Measurements from ENCODE around the gene THSD4.
A peak's percentile ranks its signal among the peaks of the same experiment; 100 is the strongest.

THSD4 gene

GRCh38 chr15:71707230-71708050 is 592.2 kb downstream of the THSD4 start:
- H3K9me3 ChIP-seq (ENCODE audit: control insufficient read depth in 1 of 2, low read length in 2 of 2) = no peaks in the 10 kb centered on the region
- no peak overlapping the region for H3K4me3 ChIP-seq (ENCODE audit: low read depth in 1 of 2, low read length in 2 of 2)
- H3K9ac ChIP-seq (ENCODE audit: low read depth in 1 of 2, low read length in 2 of 2) = no peak overlapping the region
- peaks cover 16 to 18% of the 10 kb centered on the region in 2 donors for H3K4me1 ChIP-seq (ENCODE audit: control insufficient read depth in 1 of 2, insufficient read depth in 2 of 2, low read length in 2 of 2)
- H3K36me3 ChIP-seq (ENCODE audit: control insufficient read depth in 1 of 2, insufficient read depth in 2 of 2, low read length in 2 of 2) = no peaks in the 10 kb centered on the region
- peak overlapping the region; percentile 37 for H3K27ac ChIP-seq (ENCODE audit: low read depth, low read length)
- H3K27me3 ChIP-seq (ENCODE audit: control insufficient read depth in 1 of 2, insufficient read depth in 2 of 2, low read length in 2 of 2) = no peaks in the 10 kb centered on the region

- no peak overlapping the region for H3K9ac ChIP-seq (ENCODE audit: low read depth in 1 of 2, low read length in 2 of 2)
- peaks cover 16 to 18% of the 10 kb centered on the region in 2 donors for H3K4me1 ChIP-seq (ENCODE audit: control insufficient read depth in 1 of 2, insufficient read depth in 2 of 2, low read length in 2 of 2)
- no peaks in the 10 kb centered on the region for H3K9me3 ChIP-seq (ENCODE audit: control insufficient read depth in 1 of 2, low read length in 2 of 2)
- H3K27ac ChIP-seq (ENCODE audit: low read depth, low read length) = no peak overlapping the region
- H3K36me3 ChIP-seq (ENCODE audit: control insufficient read depth in 1 of 2, insufficient read depth in 2 of 2, low read length in 2 of 2) = no peaks in the 10 kb centered on the region
- H3K4me3 ChIP-seq (ENCODE audit: low read depth in 1 of 2, low read length in 2 of 2) = no peak overlapping the region
- H3K27me3 ChIP-seq (ENCODE audit: control insufficient read depth in 1 of 2, insufficient read depth in 2 of 2, low read length in 2 of 2) = no peaks in the 10 kb centered on the region
Measured at GRCh38 chr15:71708051-71708429, 592.8 kb downstream of the THSD4 start.

GRCh38 chr15:71708741-71709140 is 593.5 kb downstream of the THSD4 start:
- H3K9me3 ChIP-seq (ENCODE audit: control insufficient read depth in 1 of 2, low read length in 2 of 2) = no peaks in the 10 kb centered on the region
- H3K4me1 ChIP-seq (ENCODE audit: control insufficient read depth in 1 of 2, insufficient read depth in 2 of 2, low read length in 2 of 2) = peaks cover 16 to 18% of the 10 kb centered on the region in 2 donors
- no peaks in the 10 kb centered on the region for H3K27me3 ChIP-seq (ENCODE audit: control insufficient read depth in 1 of 2, insufficient read depth in 2 of 2, low read length in 2 of 2)
- H3K36me3 ChIP-seq (ENCODE audit: control insufficient read depth in 1 of 2, insufficient read depth in 2 of 2, low read length in 2 of 2) = no peaks in the 10 kb centered on the region
- H3K27ac ChIP-seq (ENCODE audit: low read depth, low read length) = no peak overlapping the region
- no peak overlapping the region for H3K4me3 ChIP-seq (ENCODE audit: low read depth in 1 of 2, low read length in 2 of 2)
- no peak overlapping the region for H3K9ac ChIP-seq (ENCODE audit: low read depth in 1 of 2, low read length in 2 of 2)

GRCh38 chr15:71709808-71710418 is 594.6 kb downstream of the THSD4 start:
- peaks cover 16 to 18% of the 10 kb centered on the region in 2 donors for H3K4me1 ChIP-seq (ENCODE audit: control insufficient read depth in 1 of 2, insufficient read depth in 2 of 2, low read length in 2 of 2)
- no peaks in the 10 kb centered on the region for H3K27me3 ChIP-seq (ENCODE audit: control insufficient read depth in 1 of 2, insufficient read depth in 2 of 2, low read length in 2 of 2)
- H3K4me3 ChIP-seq (ENCODE audit: low read depth in 1 of 2, low read length in 2 of 2) = no peak overlapping the region
- no peaks in the 10 kb centered on the region for H3K9me3 ChIP-seq (ENCODE audit: control insufficient read depth in 1 of 2, low read length in 2 of 2)
- no peaks in the 10 kb centered on the region for H3K36me3 ChIP-seq (ENCODE audit: control insufficient read depth in 1 of 2, insufficient read depth in 2 of 2, low read length in 2 of 2)
- H3K9ac ChIP-seq (ENCODE audit: low read depth in 1 of 2, low read length in 2 of 2) = no peak overlapping the region
- H3K27ac ChIP-seq (ENCODE audit: low read depth, low read length) = no peak overlapping the region

- no peaks in the 10 kb centered on the region for H3K27me3 ChIP-seq (ENCODE audit: control insufficient read depth in 1 of 2, insufficient read depth in 2 of 2, low read length in 2 of 2)
- no peak overlapping the region for H3K4me3 ChIP-seq (ENCODE audit: low read depth in 1 of 2, low read length in 2 of 2)
- H3K27ac ChIP-seq (ENCODE audit: low read depth, low read length) = no peak overlapping the region
- no peaks in the 10 kb centered on the region for H3K36me3 ChIP-seq (ENCODE audit: control insufficient read depth in 1 of 2, insufficient read depth in 2 of 2, low read length in 2 of 2)
- H3K9ac ChIP-seq (ENCODE audit: low read depth in 1 of 2, low read length in 2 of 2) = no peak overlapping the region
- peaks cover 12 to 18% of the 10 kb centered on the region in 2 donors for H3K4me1 ChIP-seq (ENCODE audit: control insufficient read depth in 1 of 2, insufficient read depth in 2 of 2, low read length in 2 of 2)
- no peaks in the 10 kb centered on the region for H3K9me3 ChIP-seq (ENCODE audit: control insufficient read depth in 1 of 2, low read length in 2 of 2)
Measured at GRCh38 chr15:71712182-71712581, 596.9 kb downstream of the THSD4 start.

- Histone ChIP-seq H3K4me1 (ENCODE audit: control insufficient read depth in 1 of 2, insufficient read depth in 2 of 2, low read length in 2 of 2) (peaks cover 1 to 9% of the 10 kb centered on the region in 2 donors), H3K36me3 (ENCODE audit: control insufficient read depth in 1 of 2, insufficient read depth in 2 of 2, low read length in 2 of 2) (no peaks in the 10 kb centered on the region), H3K27ac (ENCODE audit: low read depth, low read length) (no peak overlapping the region), H3K4me3 (ENCODE audit: low read depth in 1 of 2, low read length in 2 of 2) (no peak overlapping the region), H3K9me3 (ENCODE audit: control insufficient read depth in 1 of 2, low read length in 2 of 2) (no peaks in the 10 kb centered on the region), H3K9ac (ENCODE audit: low read depth in 1 of 2, low read length in 2 of 2) (no peak overlapping the region), H3K27me3 (ENCODE audit: control insufficient read depth in 1 of 2, insufficient read depth in 2 of 2, low read length in 2 of 2) (no peaks in the 10 kb centered on the region)
Measured at GRCh38 chr15:71713191-71713809, 598.0 kb downstream of the THSD4 start.

- H3K27me3 ChIP-seq (ENCODE audit: control insufficient read depth in 1 of 2, insufficient read depth in 2 of 2, low read length in 2 of 2) = no peaks in the 10 kb centered on the region
- no peaks in the 10 kb centered on the region for H3K9me3 ChIP-seq (ENCODE audit: control insufficient read depth in 1 of 2, low read length in 2 of 2)
- H3K27ac ChIP-seq (ENCODE audit: low read depth, low read length) = no peak overlapping the region
- no peaks in the 10 kb centered on the region for H3K4me1 ChIP-seq (ENCODE audit: control insufficient read depth in 1 of 2, insufficient read depth in 2 of 2, low read length in 2 of 2)
- H3K36me3 ChIP-seq (ENCODE audit: control insufficient read depth in 1 of 2, insufficient read depth in 2 of 2, low read length in 2 of 2) = no peaks in the 10 kb centered on the region
- H3K4me3 ChIP-seq (ENCODE audit: low read depth in 1 of 2, low read length in 2 of 2) = no peak overlapping the region
- H3K9ac ChIP-seq (ENCODE audit: low read depth in 1 of 2, low read length in 2 of 2) = no peak overlapping the region
Measured at GRCh38 chr15:71715914-71716313, 600.6 kb downstream of the THSD4 start.

GRCh38 chr15:71716990-71717389 is 601.7 kb downstream of the THSD4 start:
- Histone ChIP-seq H3K27me3 (ENCODE audit: control insufficient read depth in 1 of 2, insufficient read depth in 2 of 2, low read length in 2 of 2) (no peaks in the 10 kb centered on the region), H3K36me3 (ENCODE audit: control insufficient read depth in 1 of 2, insufficient read depth in 2 of 2, low read length in 2 of 2) (no peaks in the 10 kb centered on the region), H3K27ac (ENCODE audit: low read depth, low read length) (no peak overlapping the region), H3K4me1 (ENCODE audit: control insufficient read depth in 1 of 2, insufficient read depth in 2 of 2, low read length in 2 of 2) (no peaks in the 10 kb centered on the region), H3K9ac (ENCODE audit: low read depth in 1 of 2, low read length in 2 of 2) (no peak overlapping the region), H3K4me3 (ENCODE audit: low read depth in 1 of 2, low read length in 2 of 2) (no peak overlapping the region), H3K9me3 (ENCODE audit: control insufficient read depth in 1 of 2, low read length in 2 of 2) (no peaks in the 10 kb centered on the region)

- Histone ChIP-seq H3K4me3 (ENCODE audit: low read depth in 1 of 2, low read length in 2 of 2) (no peak overlapping the region), H3K36me3 (ENCODE audit: control insufficient read depth in 1 of 2, insufficient read depth in 2 of 2, low read length in 2 of 2) (no peaks in the 10 kb centered on the region), H3K27me3 (ENCODE audit: control insufficient read depth in 1 of 2, insufficient read depth in 2 of 2, low read length in 2 of 2) (no peaks in the 10 kb centered on the region), H3K9me3 (ENCODE audit: control insufficient read depth in 1 of 2, low read length in 2 of 2) (no peaks in the 10 kb centered on the region), H3K4me1 (ENCODE audit: control insufficient read depth in 1 of 2, insufficient read depth in 2 of 2, low read length in 2 of 2) (no peaks in the 10 kb centered on the region), H3K9ac (ENCODE audit: low read depth in 1 of 2, low read length in 2 of 2) (no peak overlapping the region), H3K27ac (ENCODE audit: low read depth, low read length) (no peak overlapping the region)
Measured at GRCh38 chr15:71718116-71718910, 603.0 kb downstream of the THSD4 start.

- Histone ChIP-seq H3K9ac (ENCODE audit: low read depth in 1 of 2, low read length in 2 of 2) (no peak overlapping the region), H3K4me1 (ENCODE audit: control insufficient read depth in 1 of 2, insufficient read depth in 2 of 2, low read length in 2 of 2) (no peaks in the 10 kb centered on the region), H3K27me3 (ENCODE audit: control insufficient read depth in 1 of 2, insufficient read depth in 2 of 2, low read length in 2 of 2) (no peaks in the 10 kb centered on the region), H3K27ac (ENCODE audit: low read depth, low read length) (no peak overlapping the region), H3K36me3 (ENCODE audit: control insufficient read depth in 1 of 2, insufficient read depth in 2 of 2, low read length in 2 of 2) (no peaks in the 10 kb centered on the region), H3K9me3 (ENCODE audit: control insufficient read depth in 1 of 2, low read length in 2 of 2) (no peaks in the 10 kb centered on the region), H3K4me3 (ENCODE audit: low read depth in 1 of 2, low read length in 2 of 2) (no peak overlapping the region)
Measured at GRCh38 chr15:71723344-71723743, 608.1 kb downstream of the THSD4 start.

Measured in duodenal mucosa (tissue), 2 donors.